ENCODE data around the gene CDC37. TPM values are rescaled to one million over a fixed set of nuclear protein-coding genes. Genes with fewer than 3 reads are reported as not detected.
A peak's percentile ranks its signal among the peaks of the same experiment; 100 is the strongest.

Gene CDC37
- total RNA-seq (128 TPM), polyA plus RNA-seq (ENCODE audit: insufficient read depth in 1 of 8, insufficient read length in 8 of 8, low replicate concordance in 1 of 8) (100 to 1,000 TPM; 133 to 166 (median 146) TPM)
- long read RNA-seq, donor 1, transcript CDC37-201 (8 exons, 1,608 nt) = major isoform, 15 of 19 reads
- long read RNA-seq, donor 1, partial matches to known transcripts = 0 of 19 reads
- long read RNA-seq, donor 1, other reads (novel, unspliced or antisense) = 0 of 19 reads
- long read RNA-seq, donor 2, partial matches to known transcripts = 0 of 3 reads
- long read RNA-seq, donor 2, other reads (novel, unspliced or antisense) = 0 of 3 reads
- long read RNA-seq, donor 3, transcript CDC37-209 (7 exons, 1,377 nt) = minor isoform, 11 of 68 reads
- long read RNA-seq, donor 3, transcript CDC37-201 (8 exons, 1,608 nt) = major isoform, 45 of 68 reads
- long read RNA-seq, donor 3, partial matches to known transcripts = 12 of 68 reads
- long read RNA-seq, donor 3, other reads (novel, unspliced or antisense) = 0 of 68 reads
- long read RNA-seq, donor 4, transcript CDC37-209 (7 exons, 1,377 nt) = minor isoform, 5 of 28 reads
- long read RNA-seq, donor 4, transcript CDC37-201 (8 exons, 1,608 nt) = major isoform, 23 of 28 reads
- long read RNA-seq, donor 4, partial matches to known transcripts = 0 of 28 reads
- long read RNA-seq, donor 4, other reads (novel, unspliced or antisense) = 0 of 28 reads
- long read RNA-seq, donor 5, transcript CDC37-209 (7 exons, 1,377 nt) = minor isoform, 6 of 111 reads
- long read RNA-seq, donor 5, transcript CDC37-201 (8 exons, 1,608 nt) = major isoform, 68 of 111 reads
- long read RNA-seq, donor 5, partial matches to known transcripts = 37 of 111 reads
- long read RNA-seq, donor 5, other reads (novel, unspliced or antisense) = 0 of 111 reads
- long read RNA-seq, donor 6, transcript CDC37-209 (7 exons, 1,377 nt) = minor isoform, 18 of 92 reads
- long read RNA-seq, donor 6, transcript CDC37-201 (8 exons, 1,608 nt) = major isoform, 53 of 92 reads
- long read RNA-seq, donor 6, partial matches to known transcripts = 21 of 92 reads
- long read RNA-seq, donor 6, other reads (novel, unspliced or antisense) = 0 of 92 reads
- long read RNA-seq, donor 7, transcript CDC37-201 (8 exons, 1,608 nt) = major isoform, 40 of 93 reads
- long read RNA-seq, donor 7, transcript CDC37-209 (7 exons, 1,377 nt) = minor isoform, 6 of 93 reads
- long read RNA-seq, donor 7, partial matches to known transcripts = 47 of 93 reads
- long read RNA-seq, donor 7, other reads (novel, unspliced or antisense) = 0 of 93 reads
- long read RNA-seq, donor 8, transcript CDC37-201 (8 exons, 1,608 nt) = major isoform, 20 of 22 reads
- long read RNA-seq, donor 8, partial matches to known transcripts = 0 of 22 reads
- long read RNA-seq, donor 8, other reads (novel, unspliced or antisense) = 0 of 22 reads
- long read RNA-seq, donor 9, transcript CDC37-209 (7 exons, 1,377 nt) = minor isoform, 6 of 50 reads
- long read RNA-seq, donor 9, transcript CDC37-201 (8 exons, 1,608 nt) = major isoform, 17 of 50 reads
- long read RNA-seq, donor 9, partial matches to known transcripts = 27 of 50 reads
- long read RNA-seq, donor 9, other reads (novel, unspliced or antisense) = 0 of 50 reads
- long read RNA-seq, donor 10, transcript CDC37-209 (7 exons, 1,377 nt) = minor isoform, 5 of 49 reads
- long read RNA-seq, donor 10, transcript CDC37-201 (8 exons, 1,608 nt) = major isoform, 26 of 49 reads
- long read RNA-seq, donor 10, partial matches to known transcripts = 18 of 49 reads
- long read RNA-seq, donor 10, other reads (novel, unspliced or antisense) = 0 of 49 reads
- long read RNA-seq, donor 11, transcript CDC37-201 (8 exons, 1,608 nt) = major isoform, 23 of 46 reads
- long read RNA-seq, donor 11, transcript CDC37-209 (7 exons, 1,377 nt) = minor isoform, 5 of 46 reads
- long read RNA-seq, donor 11, partial matches to known transcripts = 17 of 46 reads
- long read RNA-seq, donor 11, other reads (novel, unspliced or antisense) = 0 of 46 reads

DNA sequence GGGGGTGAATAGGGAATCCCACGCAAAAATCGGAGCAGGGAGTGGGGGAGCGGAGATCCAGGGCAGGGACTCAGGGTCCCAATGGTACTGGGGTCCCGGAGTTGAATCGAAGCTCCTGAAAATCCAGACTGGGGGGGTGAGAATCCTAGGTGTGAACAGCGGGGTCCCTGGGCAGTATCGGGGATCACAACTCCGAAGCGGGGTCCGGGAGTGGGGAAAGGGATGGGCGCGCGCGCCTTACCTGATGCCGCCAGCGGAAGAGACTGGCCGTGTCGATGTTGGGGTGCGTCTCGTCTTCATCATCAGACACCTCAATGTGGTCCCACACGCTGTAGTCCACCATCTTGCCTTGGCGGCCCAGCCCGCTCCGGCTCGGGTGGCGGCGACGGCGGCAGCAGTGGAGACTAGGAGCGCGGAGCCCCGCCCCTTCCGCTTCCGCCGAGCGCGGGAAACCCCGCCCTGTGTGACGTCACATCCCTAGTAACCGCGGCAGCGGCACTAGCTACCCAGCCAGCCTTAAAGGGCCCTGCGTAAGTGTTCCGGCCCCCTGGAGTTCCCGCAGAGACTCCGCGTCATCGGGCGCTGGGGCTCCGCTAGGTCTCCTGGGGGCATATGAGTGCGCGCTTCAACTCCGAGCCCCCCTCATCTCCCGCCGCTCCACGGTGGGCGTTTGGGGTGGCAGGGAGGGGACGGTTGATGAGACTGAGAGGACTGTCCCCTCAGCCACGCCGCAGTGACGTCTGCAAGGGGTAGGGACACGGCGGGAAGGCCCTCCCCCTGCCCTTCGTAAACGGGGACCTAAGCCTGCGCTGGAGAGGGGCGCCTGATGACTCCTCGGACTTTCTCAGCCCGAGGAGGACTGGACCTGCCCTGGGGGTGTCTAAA is at the start of gene CDC37:
Gene CDC37, minus strand, starts transcription at position 406 of the 885 bp plus-strand sequence. Its CDS starts 63 bp downstream, at position 343.
- Histone ChIP-seq H3K27ac (ENCODE audit: low read length) (peak within 1 kb of the TSS; percentile 93), H3K4me3 (ENCODE audit: low read length) (peak within 1 kb of the TSS; percentile 88), H3K27me3 (ENCODE audit: control insufficient read depth, insufficient read depth, low read length) (peaks cover 35% of the 10 kb centered on the region), H3K36me3 (ENCODE audit: control insufficient read depth, insufficient read depth, low read length) (peaks cover 14% of the 10 kb centered on the region), H3K4me1 (ENCODE audit: control insufficient read depth, insufficient read depth, low read length) (peaks cover 50% of the 10 kb centered on the region), H3K9me3 (replicated peaks; ENCODE audit: control insufficient read depth, low read depth, low read length) (no peaks in the 10 kb centered on the region)
- WGBS (ENCODE audit: insufficient coverage) = under 1% methylated on average over 51 of the region's 69 CpGs
- DNase-seq = peak; percentile 98

GRCh38 chr19:10450853-10451609 is 47.7 kb upstream of the CDC37 start:
- Histone ChIP-seq H3K36me3 (ENCODE audit: control insufficient read depth, insufficient read depth, low read length) (no peaks in the 10 kb centered on the region), H3K27ac (ENCODE audit: low read length) (no peak overlapping the region), H3K4me3 (ENCODE audit: low read length) (no peak overlapping the region), H3K9me3 (replicated peaks; ENCODE audit: control insufficient read depth, low read depth, low read length) (no peaks in the 10 kb centered on the region), H3K4me1 (ENCODE audit: control insufficient read depth, insufficient read depth, low read length) (no peaks in the 10 kb centered on the region), H3K27me3 (ENCODE audit: control insufficient read depth, insufficient read depth, low read length) (peaks cover 10% of the 10 kb centered on the region)
- WGBS (ENCODE audit: insufficient coverage) = 62% methylated on average over 20 of the region's 25 CpGs
- DNase-seq = no peak

- no peak for DNase-seq
- H3K9me3 ChIP-seq (replicated peaks; ENCODE audit: control insufficient read depth, low read depth, low read length) = no peaks in the 10 kb centered on the region
- peaks cover 10% of the 10 kb centered on the region for H3K27me3 ChIP-seq (ENCODE audit: control insufficient read depth, insufficient read depth, low read length)
- H3K36me3 ChIP-seq (ENCODE audit: control insufficient read depth, insufficient read depth, low read length) = no peaks in the 10 kb centered on the region
- H3K4me1 ChIP-seq (ENCODE audit: control insufficient read depth, insufficient read depth, low read length) = no peaks in the 10 kb centered on the region
- 70% methylated on average over 9 of the region's 14 CpGs for WGBS (ENCODE audit: insufficient coverage)
- no peak overlapping the region for H3K27ac ChIP-seq (ENCODE audit: low read length)
- H3K4me3 ChIP-seq (ENCODE audit: low read length) = no peak overlapping the region
Measured at GRCh38 chr19:10450191-10450852, 47.0 kb upstream of the CDC37 start.

GRCh38 chr19:10449037-10449436 is 45.7 kb upstream of the CDC37 start:
- H3K27ac ChIP-seq (ENCODE audit: low read length) = no peak overlapping the region
- H3K4me3 ChIP-seq (ENCODE audit: low read length) = no peak overlapping the region
- no peaks in the 10 kb centered on the region for H3K36me3 ChIP-seq (ENCODE audit: control insufficient read depth, insufficient read depth, low read length)
- H3K9me3 ChIP-seq (replicated peaks; ENCODE audit: control insufficient read depth, low read depth, low read length) = no peaks in the 10 kb centered on the region
- 96% methylated on average over 4 of the region's 7 CpGs for WGBS (ENCODE audit: insufficient coverage)
- peaks cover 9% of the 10 kb centered on the region for H3K27me3 ChIP-seq (ENCODE audit: control insufficient read depth, insufficient read depth, low read length)
- no peaks in the 10 kb centered on the region for H3K4me1 ChIP-seq (ENCODE audit: control insufficient read depth, insufficient read depth, low read length)
- DNase-seq = no peak

DNA sequence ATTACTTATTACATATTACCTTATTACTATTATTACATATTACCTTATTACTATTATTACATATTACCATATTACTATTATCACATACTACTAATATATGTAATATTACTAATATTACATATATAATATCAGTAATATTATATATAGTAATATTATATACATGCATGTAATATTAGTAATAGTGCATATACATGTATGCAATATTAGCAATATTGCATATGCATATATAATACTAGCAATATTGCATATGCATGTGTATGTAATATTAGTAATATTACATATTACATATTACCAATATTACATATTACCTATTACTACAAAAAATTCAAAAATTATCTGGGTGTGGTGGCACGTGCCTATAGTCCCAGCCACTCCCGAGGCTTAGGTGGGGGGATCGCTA is 39.4 kb upstream of the CDC37 start:
- Histone ChIP-seq H3K4me1 (ENCODE audit: control insufficient read depth, insufficient read depth, low read length) (no peaks in the 10 kb centered on the region), H3K4me3 (ENCODE audit: low read length) (no peak overlapping the region), H3K27ac (ENCODE audit: low read length) (no peak overlapping the region), H3K9me3 (replicated peaks; ENCODE audit: control insufficient read depth, low read depth, low read length) (no peaks in the 10 kb centered on the region), H3K36me3 (ENCODE audit: control insufficient read depth, insufficient read depth, low read length) (no peaks in the 10 kb centered on the region), H3K27me3 (ENCODE audit: control insufficient read depth, insufficient read depth, low read length) (no peaks in the 10 kb centered on the region)
- WGBS (ENCODE audit: insufficient coverage) = 87% methylated on average over 2 of the region's 3 CpGs
- no peak for DNase-seq

GRCh38 chr19:10439588-10439987 is 36.2 kb upstream of the CDC37 start:
- 52% methylated on average over 4 of the region's 5 CpGs for WGBS (ENCODE audit: insufficient coverage)
- DNase-seq = no peak
- no peaks in the 10 kb centered on the region for H3K4me1 ChIP-seq (ENCODE audit: control insufficient read depth, insufficient read depth, low read length)
- H3K27ac ChIP-seq (ENCODE audit: low read length) = no peak overlapping the region
- H3K27me3 ChIP-seq (ENCODE audit: control insufficient read depth, insufficient read depth, low read length) = no peaks in the 10 kb centered on the region
- H3K9me3 ChIP-seq (replicated peaks; ENCODE audit: control insufficient read depth, low read depth, low read length) = no peaks in the 10 kb centered on the region
- H3K4me3 ChIP-seq (ENCODE audit: low read length) = no peak overlapping the region
- H3K36me3 ChIP-seq (ENCODE audit: control insufficient read depth, insufficient read depth, low read length) = no peaks in the 10 kb centered on the region

DNA sequence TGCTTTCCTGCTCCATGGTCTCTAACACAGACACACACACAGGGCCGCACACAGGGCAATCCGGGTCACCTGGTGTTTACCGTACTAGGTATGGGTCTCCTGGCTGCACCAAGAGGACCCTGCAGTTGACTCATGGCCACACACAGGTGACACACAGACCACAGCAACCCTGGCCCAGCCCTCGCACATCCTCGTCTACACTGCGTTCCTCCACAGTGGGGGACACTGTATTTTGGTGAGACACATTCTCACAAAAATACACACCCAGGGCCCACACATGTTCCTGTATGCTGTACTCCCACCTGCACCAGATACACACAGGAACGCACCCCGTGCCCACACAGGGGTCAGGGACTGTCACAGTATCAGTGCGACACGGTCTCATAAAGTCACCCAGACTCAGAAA is 29.8 kb upstream of the CDC37 start:
- DNase-seq = no peak
- Histone ChIP-seq H3K4me3 (ENCODE audit: low read length) (no peak overlapping the region), H3K27ac (ENCODE audit: low read length) (no peak overlapping the region), H3K9me3 (replicated peaks; ENCODE audit: control insufficient read depth, low read depth, low read length) (no peaks in the 10 kb centered on the region), H3K27me3 (ENCODE audit: control insufficient read depth, insufficient read depth, low read length) (peaks cover 38% of the 10 kb centered on the region), H3K4me1 (ENCODE audit: control insufficient read depth, insufficient read depth, low read length) (peaks cover 18% of the 10 kb centered on the region), H3K36me3 (ENCODE audit: control insufficient read depth, insufficient read depth, low read length) (no peaks in the 10 kb centered on the region)
- WGBS (ENCODE audit: insufficient coverage) = 93% methylated on average over 8 of the region's 10 CpGs
